K562 (cell line): ENCODE data around the gene ATXN1. TPM values are rescaled to one million over a fixed set of nuclear protein-coding genes. Genes with fewer than 3 reads are reported as not detected.

Experiments
- ATAC-seq: fragments of 200-7000 bp; cut with Tn5 transposase; 3 replicates; pipeline ENCODE4 v1.9.1; 2020; ENCODE audit warnings: moderate library complexity
- BruUV-seq: library from RNA; stranded (reverse); fragments of 400-500 nt; replicated peaks from 2 replicates; lab custom pipeline; 2021; lab: Mats Ljungman, UMichigan
- CTCF ChIA-PET: fragments of 300-600 bp; formaldehyde crosslinking; extraction: SDS; loops from one replicate; lab custom pipeline; 2021; ENCODE audit warnings: low intra/inter-chr PET ratio; lab: Yijun Ruan, JAX
- POLR2A ChIA-PET: fragments of 300-600, 350-650 bp; sonication (Branson Sonifier 250); formaldehyde crosslinking; extraction: SDS; loops from one replicate; lab custom pipeline; 2021; ENCODE audit warnings: antibody characterized with exemption, inconsistent platforms; lab: Yijun Ruan, JAX
- DNase-seq, 4 experiments: peaks; one replicate each; pipeline versions ENCODE4 v3.0.0 to v3.0.0-alpha.2; 2011 to 2018; ENCODE audit warnings: low spot score in 3 of 4, mixed read lengths in 3 of 4; ENCODE audit errors: extremely low read depth in 1 of 4
- FAIRE-seq: peaks from 2 replicates; lab custom pipeline; 2011; peaks lifted over from hg19 to GRCh38; lab: Jason Lieb, UNC
- H2AFZ ChIP-seq: 2 replicates; pipeline ENCODE4 v1.6.0; 2011; ENCODE audit warnings: low read depth, low read length, control low read depth, inconsistent platforms
- H3K27ac ChIP-seq: fragments of 200-600 bp; 3 replicates; pipeline ENCODE4 v1.8.0; 2011; ENCODE audit warnings: low read depth, mild to moderate bottlenecking, control low read depth, inconsistent platforms, low read length, moderate library complexity, mixed read lengths; ENCODE audit errors: extremely low read depth
- H3K27me3 ChIP-seq, 2 experiments: fragments of 300-600 bp in 1 of 2; 2 replicates in 1 of 2; 3 replicates in 1 of 2; pipeline versions ENCODE4 v1.6.0 to v1.8.0; 2011; ENCODE audit warnings: inconsistent platforms in 2 of 2, low read length in 2 of 2, mild to moderate bottlenecking in 1 of 2, mixed read lengths in 1 of 2, moderate library complexity in 1 of 2; ENCODE audit not compliant: control insufficient read depth in 2 of 2, insufficient read depth in 2 of 2
- H3K36me3 ChIP-seq: fragments of 300-600 bp; 3 replicates; pipeline ENCODE4 v1.8.0; 2011; ENCODE audit warnings: mild to moderate bottlenecking, low read length, inconsistent platforms; ENCODE audit not compliant: control insufficient read depth, insufficient read depth
- H3K4me1 ChIP-seq, 2 experiments: fragments of 200-600 bp in 1 of 2; replicated peaks in 1 of 2; 2 replicates in 1 of 2; 3 replicates in 1 of 2; pipeline versions ENCODE4 v1.5.1 to v1.8.0; 2011; ENCODE audit warnings: inconsistent platforms in 2 of 2, low read length in 2 of 2, mild to moderate bottlenecking in 1 of 2, mixed read lengths in 1 of 2, moderate library complexity in 1 of 2; ENCODE audit not compliant: control insufficient read depth in 2 of 2, insufficient read depth in 2 of 2
- H3K4me2 ChIP-seq: 2 replicates; pipeline ENCODE4 v1.6.1; 2011; ENCODE audit warnings: low read length, control low read depth, inconsistent platforms, mixed read lengths; ENCODE audit not compliant: insufficient read depth
- H3K4me3 ChIP-seq: fragments of 200-600 bp; sonication (generic), shearing (Covaris generic); 2 replicates; pipeline ENCODE4 v1.5.1; 2016; ENCODE audit warnings: control low read depth, inconsistent platforms
- H3K79me2 ChIP-seq: fragments of 200-600 bp; 3 replicates; pipeline ENCODE4 v1.8.0; 2011; ENCODE audit warnings: low read length, inconsistent platforms; ENCODE audit not compliant: control insufficient read depth, insufficient read depth
- H3K9ac ChIP-seq, 2 experiments: 2 replicates each; pipeline versions ENCODE4 v1.6.0 to v1.6.1; 2011; ENCODE audit warnings: low read depth in 2 of 2, low read length in 2 of 2, control low read depth in 1 of 2, inconsistent platforms in 1 of 2, mild to moderate bottlenecking in 1 of 2, mixed read lengths in 1 of 2; ENCODE audit not compliant: insufficient read depth in 1 of 2
- H3K9me1 ChIP-seq: one replicate; pipeline ENCODE4 v1.6.0; 2011; ENCODE audit warnings: inconsistent platforms, mild to moderate bottlenecking, low read length, moderate library complexity; ENCODE audit not compliant: control insufficient read depth, insufficient read depth
- H3K9me3 ChIP-seq: replicated peaks from 2 replicates; pipeline ENCODE4 v1.5.1; 2011; ENCODE audit warnings: low read depth, low read length, inconsistent platforms; ENCODE audit not compliant: control insufficient read depth, insufficient read depth
- H4K20me1 ChIP-seq: replicated peaks from 2 replicates; pipeline ENCODE4 v1.6.1; 2011; ENCODE audit warnings: low read length, inconsistent platforms, mixed read lengths; ENCODE audit not compliant: control insufficient read depth, insufficient read depth
- HMG20B ChIP-seq: fragments of 250-450 bp; sonication (Bioruptor Pico); IDR thresholded peaks from 2 replicates; pipeline ENCODE4 v1.5.0; 2021; ENCODE audit warnings: mild to moderate bottlenecking
- NFIC ChIP-seq: fragments of 450-650 bp; IDR thresholded peaks from 2 replicates; pipeline ENCODE4 v1.6.1; 2017; ENCODE audit warnings: mild to moderate bottlenecking, inconsistent platforms
- PHB2 ChIP-seq: fragments of 450-650 bp; IDR thresholded peaks from 2 replicates; pipeline ENCODE4 v1.6.1; 2017; ENCODE audit warnings: low read depth
- RHOXF2B ChIP-seq: fragments of 250-450 bp; sonication (Bioruptor Pico); conservative IDR thresholded peaks from 2 replicates; pipeline ENCODE4 v1.5.1; 2021
- WGBS: fragments of 100-300 bp; shearing (Covaris generic); methylation state at CpG from one replicate; pipeline ENCODE4 v1.1.6; 2016; ENCODE audit warnings: low coverage, mixed read lengths; ENCODE audit not compliant: insufficient coverage; ENCODE audit errors: missing lambda C conversion rate; 5-methylcytosine and 5-hydroxymethylcytosine counted together
- in situ Hi-C: fragments of 300-500 bp; cut with MboI; formaldehyde crosslinking; loops from 4 replicates; pipeline ENCODE4 v1.15.0; 2018; ENCODE audit warnings: inconsistent platforms, mixed read lengths
- intact Hi-C: fragments of 100-400 bp; cut with micrococcal nuclease; formaldehyde crosslinking; loops from 2 replicates; pipeline ENCODE4 v1.14.2; 2022
- polyA plus RNA-seq, 8 experiments: library from polyadenylated mRNA; depleted of rRNA in 4 of 8; stranded (reverse) in 5 of 8; unstranded in 3 of 8; fragments of >200 nt; fragmentation: Nextera tagmentation in 2 of 8; fragmentation: Illumina TruSeq in 1 of 8; extraction: Ambion mirVana in 2 of 8; extraction: Trizol in 1 of 8; gene quantifications; 2 replicates each; pipeline versions ENCODE4 v1.2.1 to v1.2.3, GENCODE V29; 2011 to 2014; ENCODE audit warnings: inconsistent platforms in 1 of 8, missing spikeins in 1 of 8
- total RNA-seq, 7 experiments: library from RNA; depleted of rRNA in 6 of 7; stranded (reverse); fragments of >200 nt in 6 of 7; fragmentation: Illumina TruSeq in 2 of 7; extraction: Trizol in 2 of 7; gene quantifications; 2 replicates each; pipeline versions ENCODE4 v1.2.1 to v1.2.3, GENCODE V29; 2011 to 2021; ENCODE audit warnings: low replicate concordance in 1 of 7
- TF ChIP-seq, protein P1 (sequence below): fragments of 250-450 bp; sonication (Bioruptor Pico); IDR thresholded peaks from 2 replicates; pipeline ENCODE4 v1.5.0; 2022; ENCODE audit warnings: mild to moderate bottlenecking

Gene ATXN1
- total and polyA plus RNA-seq, 9 of the 15 experiments (the other 6 are each of a cell fraction or from before 2014, with no cell fraction given), result under 0.01 to 1.2 (median 0.58) TPM

DNA sequence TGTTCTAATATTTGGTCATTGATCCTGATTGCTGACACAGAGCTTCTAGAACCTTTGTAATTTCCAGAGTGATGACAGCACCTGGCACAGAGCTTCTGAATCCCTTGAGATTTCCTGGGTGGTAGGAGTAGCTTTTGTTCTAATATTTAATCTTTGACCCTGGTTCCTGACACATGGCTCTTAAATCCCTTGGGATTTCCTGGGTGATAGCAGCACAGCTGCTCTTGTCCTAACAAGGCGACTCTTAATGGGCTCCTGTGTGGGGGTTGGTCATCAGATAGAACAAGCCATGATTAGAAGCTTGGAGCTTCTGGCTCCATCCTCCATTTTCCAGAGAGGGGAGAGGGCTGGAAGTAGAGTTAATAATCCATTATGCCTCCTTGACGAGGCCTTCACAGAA lies 504.5 kb downstream of the ATXN1 start:
- Histone ChIP-seq H3K4me1 (peaks cover 5 to 26% of the 10 kb centered on the region in 2 experiments; a peak in 4 of 5 replicates), H2AFZ (no peak overlapping the region), H3K9me3 (no peaks in the 10 kb centered on the region), H3K9ac (no peak overlapping the region), H3K79me2 (peaks cover 4% of the 10 kb centered on the region; the same call in 2 of the 3 replicates), H3K4me2 (no peak overlapping the region), H3K36me3 (peaks cover 68% of the 10 kb centered on the region), H4K20me1 (0 out of 2 replicates have a peak, but pooled peaks cover 2% of the 10 kb centered on the region), H3K4me3 (no peak overlapping the region), H3K27me3 (no peaks in the 10 kb centered on the region), H3K27ac (no peak overlapping the region), H3K9me1 (no peaks in the 10 kb centered on the region)
- ChIA-PET POLR2A (interaction anchor here (0.9 to 7.6 kb wide), 8 partner anchors 8 to 125 kb away, joined by 3 to 97 read pairs (median 4); partner anchors contain the start of gene GMPR), CTCF (no interaction called here)
- BruUV-seq, result TSS peak; percentile 2
- no peak for DNase-seq
- intact Hi-C loops, result no loop called here
- in situ Hi-C loops, result no loop called here
- peak; percentile 8; the same call in 1 of the 3 replicates for ATAC-seq
- TF ChIP-seq HMG20B (CRISPR knock-in tag), result no peak
- no peak for TF ChIP-seq RHOXF2B
- TF ChIP-seq, protein P1, sequence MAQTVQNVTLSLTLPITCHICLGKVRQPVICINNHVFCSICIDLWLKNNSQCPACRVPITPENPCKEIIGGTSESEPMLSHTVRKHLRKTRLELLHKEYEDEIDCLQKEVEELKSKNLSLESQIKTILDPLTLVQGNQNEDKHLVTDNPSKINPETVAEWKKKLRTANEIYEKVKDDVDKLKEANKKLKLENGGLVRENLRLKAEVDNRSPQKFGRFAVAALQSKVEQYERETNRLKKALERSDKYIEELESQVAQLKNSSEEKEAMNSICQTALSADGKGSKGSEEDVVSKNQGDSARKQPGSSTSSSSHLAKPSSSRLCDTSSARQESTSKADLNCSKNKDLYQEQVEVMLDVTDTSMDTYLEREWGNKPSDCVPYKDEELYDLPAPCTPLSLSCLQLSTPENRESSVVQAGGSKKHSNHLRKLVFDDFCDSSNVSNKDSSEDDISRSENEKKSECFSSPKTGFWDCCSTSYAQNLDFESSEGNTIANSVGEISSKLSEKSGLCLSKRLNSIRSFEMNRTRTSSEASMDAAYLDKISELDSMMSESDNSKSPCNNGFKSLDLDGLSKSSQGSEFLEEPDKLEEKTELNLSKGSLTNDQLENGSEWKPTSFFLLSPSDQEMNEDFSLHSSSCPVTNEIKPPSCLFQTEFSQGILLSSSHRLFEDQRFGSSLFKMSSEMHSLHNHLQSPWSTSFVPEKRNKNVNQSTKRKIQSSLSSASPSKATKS, result no peak
- TF ChIP-seq NFIC, result no peak
- no peak for TF ChIP-seq PHB2
- 75% methylated on average over 2 of the region's 2 CpGs for WGBS
- FAIRE-seq, result no peak
